Measurements from ENCODE around the gene AKAP14.

GRCh38 chrX:119871599-119872395 is 23.9 kb upstream of the AKAP14 start, which contains the start of the genes NDUFA1 and RNF113A:
- TF ChIP-seq CTCF (IDR thresholded peaks at IDR 0.05) (no peak), POLR2AphosphoS5 (IDR thresholded peaks at IDR 0.05) (peak; percentile 73), POLR2A (IDR thresholded peaks at IDR 0.05) (peak; percentile 50 to 70), EP300 (IDR thresholded peaks at IDR 0.05) (no peak)
